ENCODE results near the gene STXBP1.

DNA sequence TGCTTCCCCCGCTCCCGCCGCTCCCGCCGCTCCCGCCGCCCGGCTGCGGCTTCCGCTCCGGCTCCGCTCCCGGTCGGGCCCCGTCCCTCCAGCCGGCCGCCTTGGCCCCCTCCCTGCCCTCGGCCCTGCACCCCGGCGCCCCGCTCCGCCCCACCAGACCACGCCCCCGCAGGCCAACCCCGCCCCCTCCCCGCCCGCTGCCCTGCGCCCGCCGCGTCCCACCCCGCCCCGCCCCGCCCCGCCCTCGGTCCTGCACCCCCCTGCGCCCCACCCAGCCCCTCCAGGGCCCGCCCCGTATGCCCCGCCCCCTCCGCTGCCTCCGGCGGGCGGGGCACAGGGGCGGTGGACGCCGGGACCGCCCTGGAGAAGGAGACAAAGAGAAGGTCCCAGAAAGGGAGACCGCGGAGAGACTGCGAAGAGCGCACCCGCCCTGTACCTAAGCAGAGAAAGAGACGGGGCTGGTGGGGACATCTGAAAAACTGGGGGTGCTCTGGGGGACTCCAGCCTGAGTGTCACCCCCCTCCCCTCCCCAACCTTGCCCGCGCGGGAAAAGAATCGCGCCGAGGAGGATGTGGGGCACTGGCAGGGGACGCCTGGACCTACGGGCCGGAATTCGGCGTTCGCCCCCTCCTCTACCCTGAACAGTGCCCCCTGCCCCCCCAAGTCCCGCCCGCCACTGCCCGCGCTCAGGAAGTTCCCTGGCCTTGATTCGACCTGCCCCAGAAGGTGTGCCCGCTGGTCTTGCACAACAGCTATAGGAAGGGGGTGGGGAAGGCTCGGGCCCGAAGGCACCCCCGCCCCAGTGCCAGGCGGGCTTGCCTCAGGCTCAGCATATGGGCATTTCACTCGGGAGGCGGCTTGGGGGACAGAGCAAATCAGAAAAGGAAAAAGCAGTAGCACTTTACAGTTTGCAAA lies 42.8 kb upstream of the STXBP1 start:
- TF ChIP-seq GATA2 (IDR thresholded peaks at IDR 0.05; ENCODE audit: low read depth, low read length), result no peak
- TF ChIP-seq GATA3 (IDR thresholded peaks at IDR 0.05; ENCODE audit: low read depth, low read length), result no peak

All from SH-SY5Y (cell line).